H1 (cell line): ENCODE results near the gene CDCA5. TPM values are rescaled to one million over a fixed set of nuclear protein-coding genes. Genes with fewer than 3 reads are reported as not detected.
A peak's percentile ranks its signal among the peaks of the same experiment; 100 is the strongest.

Experiments used
- JUN ChIP-seq: IDR thresholded peaks from 2 replicates; pipeline ENCODE4 v1.6.1; 2011; ENCODE audit warnings: low read depth, mild to moderate bottlenecking, improper control_type of control experiment, low read length
- KDM5A ChIP-seq: fragments of 200-600 bp; IDR thresholded peaks from 2 replicates; pipeline ENCODE4 v1.7.1; 2012; ENCODE audit warnings: mild to moderate bottlenecking, low read length, inconsistent platforms, mixed read lengths
- NANOG ChIP-seq: IDR thresholded peaks from 2 replicates; pipeline ENCODE4 v1.6.1; 2011; ENCODE audit warnings: low read length, low read depth, mild to moderate bottlenecking, inconsistent platforms; ENCODE audit not compliant: insufficient read depth, poor library complexity, severe bottlenecking
- POLR2A ChIP-seq, 2 experiments: IDR thresholded peaks; 1 replicate in 1 of 2; 2 replicates in 1 of 2; pipeline ENCODE4 v1.6.1; 2011; ENCODE audit warnings: low read depth in 2 of 2, low read length in 2 of 2, mild to moderate bottlenecking in 2 of 2; ENCODE audit errors: control extremely low read depth in 1 of 2
- polyA plus RNA-seq, 7 experiments: library from polyadenylated mRNA; depleted of rRNA in 3 of 7; stranded (reverse) in 5 of 7; unstranded in 2 of 7; fragments of >200 nt in 5 of 7; fragments of 200-250 nt in 2 of 7; gene quantifications; 1 replicate in 5 of 7; 2 replicates in 1 of 7; 4 replicates in 1 of 7; pipeline versions ENCODE4 v1.2.1 to v1.2.3, GENCODE V29; 2011 to 2013; ENCODE audit warnings: missing spikeins in 2 of 7, mixed read lengths in 2 of 7
- total RNA-seq: library from RNA; stranded (reverse); fragmentation: NEBNext Ultra II Directional; extraction: Animal tissue kit (Norgen Biotek cat#: 25700); gene quantifications from 2 replicates; pipeline ENCODE4 v1.2.1, GENCODE V29; 2021
- TF ChIP-seq, protein P1 (sequence below): fragments of 300-600 bp; sonication (generic); IDR thresholded peaks from 2 replicates; pipeline ENCODE4 v1.7.1; 2012; ENCODE audit warnings: low read length, moderate library complexity, mild to moderate bottlenecking, inconsistent platforms; ENCODE audit not compliant: insufficient replicate concordance
- TF ChIP-seq, protein P2 (sequence below), 3 experiments: IDR thresholded peaks; 1 replicate in 2 of 3; 2 replicates in 1 of 3; pipeline versions ENCODE4 v1.5.1 to v1.6.1; 2011; ENCODE audit warnings: low read length in 3 of 3, mild to moderate bottlenecking in 3 of 3, inconsistent platforms in 2 of 3, low read depth in 1 of 3, moderate library complexity in 1 of 3; ENCODE audit not compliant: insufficient read depth in 1 of 3; ENCODE audit errors: control extremely low read depth in 1 of 3

The CDCA5 gene
- total and polyA plus RNA-seq, 2 of the 8 experiments (the other 6 are each of a cell fraction or from before 2014, with no cell fraction given) = 39.2 to 87.0 TPM

DNA sequence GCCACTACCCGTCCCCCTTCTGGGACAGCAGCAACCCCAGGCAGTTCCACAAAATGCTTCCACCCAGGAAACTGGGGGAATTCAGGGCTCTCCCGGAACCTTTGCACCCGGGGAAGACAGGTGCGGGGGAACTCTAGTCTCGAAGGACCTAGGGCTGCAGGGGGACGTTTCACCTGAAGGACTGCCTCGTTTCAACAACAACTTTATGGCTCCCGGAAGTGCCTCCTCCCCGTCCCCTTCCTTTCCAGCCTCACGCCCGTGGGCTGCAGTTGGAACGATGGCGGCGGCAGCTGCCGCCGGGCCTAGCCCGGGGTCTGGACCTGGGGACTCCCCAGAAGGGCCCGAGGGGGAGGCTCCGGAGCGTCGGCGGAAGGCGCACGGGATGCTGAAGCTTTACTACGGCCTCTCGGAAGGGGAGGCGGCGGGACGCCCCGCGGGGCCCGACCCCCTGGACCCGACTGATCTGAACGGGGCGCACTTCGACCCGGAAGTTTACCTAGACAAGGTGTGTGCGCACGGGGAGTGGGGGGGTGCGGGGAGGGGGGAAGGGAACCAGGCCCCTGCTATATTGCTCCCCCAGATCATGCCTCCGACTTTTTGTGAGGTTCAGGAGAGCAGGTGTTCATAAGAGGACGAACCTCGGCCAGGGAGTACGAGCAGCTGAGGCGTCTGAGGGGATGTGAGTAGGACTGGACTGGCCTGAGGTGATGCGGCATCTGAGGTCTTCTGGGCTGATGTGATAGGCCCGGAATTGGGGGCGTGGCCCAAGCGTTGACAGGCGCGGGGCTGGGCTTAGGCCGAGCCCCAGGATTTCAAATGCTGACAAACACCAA lies 12.3 kb upstream of the CDCA5 start, which contains the start of gene VPS51 (continued):
- TF ChIP-seq, protein P1, sequence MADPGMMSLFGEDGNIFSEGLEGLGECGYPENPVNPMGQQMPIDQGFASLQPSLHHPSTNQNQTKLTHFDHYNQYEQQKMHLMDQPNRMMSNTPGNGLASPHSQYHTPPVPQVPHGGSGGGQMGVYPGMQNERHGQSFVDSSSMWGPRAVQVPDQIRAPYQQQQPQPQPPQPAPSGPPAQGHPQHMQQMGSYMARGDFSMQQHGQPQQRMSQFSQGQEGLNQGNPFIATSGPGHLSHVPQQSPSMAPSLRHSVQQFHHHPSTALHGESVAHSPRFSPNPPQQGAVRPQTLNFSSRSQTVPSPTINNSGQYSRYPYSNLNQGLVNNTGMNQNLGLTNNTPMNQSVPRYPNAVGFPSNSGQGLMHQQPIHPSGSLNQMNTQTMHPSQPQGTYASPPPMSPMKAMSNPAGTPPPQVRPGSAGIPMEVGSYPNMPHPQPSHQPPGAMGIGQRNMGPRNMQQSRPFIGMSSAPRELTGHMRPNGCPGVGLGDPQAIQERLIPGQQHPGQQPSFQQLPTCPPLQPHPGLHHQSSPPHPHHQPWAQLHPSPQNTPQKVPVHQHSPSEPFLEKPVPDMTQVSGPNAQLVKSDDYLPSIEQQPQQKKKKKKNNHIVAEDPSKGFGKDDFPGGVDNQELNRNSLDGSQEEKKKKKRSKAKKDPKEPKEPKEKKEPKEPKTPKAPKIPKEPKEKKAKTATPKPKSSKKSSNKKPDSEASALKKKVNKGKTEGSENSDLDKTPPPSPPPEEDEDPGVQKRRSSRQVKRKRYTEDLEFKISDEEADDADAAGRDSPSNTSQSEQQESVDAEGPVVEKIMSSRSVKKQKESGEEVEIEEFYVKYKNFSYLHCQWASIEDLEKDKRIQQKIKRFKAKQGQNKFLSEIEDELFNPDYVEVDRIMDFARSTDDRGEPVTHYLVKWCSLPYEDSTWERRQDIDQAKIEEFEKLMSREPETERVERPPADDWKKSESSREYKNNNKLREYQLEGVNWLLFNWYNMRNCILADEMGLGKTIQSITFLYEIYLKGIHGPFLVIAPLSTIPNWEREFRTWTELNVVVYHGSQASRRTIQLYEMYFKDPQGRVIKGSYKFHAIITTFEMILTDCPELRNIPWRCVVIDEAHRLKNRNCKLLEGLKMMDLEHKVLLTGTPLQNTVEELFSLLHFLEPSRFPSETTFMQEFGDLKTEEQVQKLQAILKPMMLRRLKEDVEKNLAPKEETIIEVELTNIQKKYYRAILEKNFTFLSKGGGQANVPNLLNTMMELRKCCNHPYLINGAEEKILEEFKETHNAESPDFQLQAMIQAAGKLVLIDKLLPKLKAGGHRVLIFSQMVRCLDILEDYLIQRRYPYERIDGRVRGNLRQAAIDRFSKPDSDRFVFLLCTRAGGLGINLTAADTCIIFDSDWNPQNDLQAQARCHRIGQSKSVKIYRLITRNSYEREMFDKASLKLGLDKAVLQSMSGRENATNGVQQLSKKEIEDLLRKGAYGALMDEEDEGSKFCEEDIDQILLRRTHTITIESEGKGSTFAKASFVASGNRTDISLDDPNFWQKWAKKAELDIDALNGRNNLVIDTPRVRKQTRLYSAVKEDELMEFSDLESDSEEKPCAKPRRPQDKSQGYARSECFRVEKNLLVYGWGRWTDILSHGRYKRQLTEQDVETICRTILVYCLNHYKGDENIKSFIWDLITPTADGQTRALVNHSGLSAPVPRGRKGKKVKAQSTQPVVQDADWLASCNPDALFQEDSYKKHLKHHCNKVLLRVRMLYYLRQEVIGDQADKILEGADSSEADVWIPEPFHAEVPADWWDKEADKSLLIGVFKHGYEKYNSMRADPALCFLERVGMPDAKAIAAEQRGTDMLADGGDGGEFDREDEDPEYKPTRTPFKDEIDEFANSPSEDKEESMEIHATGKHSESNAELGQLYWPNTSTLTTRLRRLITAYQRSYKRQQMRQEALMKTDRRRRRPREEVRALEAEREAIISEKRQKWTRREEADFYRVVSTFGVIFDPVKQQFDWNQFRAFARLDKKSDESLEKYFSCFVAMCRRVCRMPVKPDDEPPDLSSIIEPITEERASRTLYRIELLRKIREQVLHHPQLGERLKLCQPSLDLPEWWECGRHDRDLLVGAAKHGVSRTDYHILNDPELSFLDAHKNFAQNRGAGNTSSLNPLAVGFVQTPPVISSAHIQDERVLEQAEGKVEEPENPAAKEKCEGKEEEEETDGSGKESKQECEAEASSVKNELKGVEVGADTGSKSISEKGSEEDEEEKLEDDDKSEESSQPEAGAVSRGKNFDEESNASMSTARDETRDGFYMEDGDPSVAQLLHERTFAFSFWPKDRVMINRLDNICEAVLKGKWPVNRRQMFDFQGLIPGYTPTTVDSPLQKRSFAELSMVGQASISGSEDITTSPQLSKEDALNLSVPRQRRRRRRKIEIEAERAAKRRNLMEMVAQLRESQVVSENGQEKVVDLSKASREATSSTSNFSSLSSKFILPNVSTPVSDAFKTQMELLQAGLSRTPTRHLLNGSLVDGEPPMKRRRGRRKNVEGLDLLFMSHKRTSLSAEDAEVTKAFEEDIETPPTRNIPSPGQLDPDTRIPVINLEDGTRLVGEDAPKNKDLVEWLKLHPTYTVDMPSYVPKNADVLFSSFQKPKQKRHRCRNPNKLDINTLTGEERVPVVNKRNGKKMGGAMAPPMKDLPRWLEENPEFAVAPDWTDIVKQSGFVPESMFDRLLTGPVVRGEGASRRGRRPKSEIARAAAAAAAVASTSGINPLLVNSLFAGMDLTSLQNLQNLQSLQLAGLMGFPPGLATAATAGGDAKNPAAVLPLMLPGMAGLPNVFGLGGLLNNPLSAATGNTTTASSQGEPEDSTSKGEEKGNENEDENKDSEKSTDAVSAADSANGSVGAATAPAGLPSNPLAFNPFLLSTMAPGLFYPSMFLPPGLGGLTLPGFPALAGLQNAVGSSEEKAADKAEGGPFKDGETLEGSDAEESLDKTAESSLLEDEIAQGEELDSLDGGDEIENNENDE = no peak
- TF ChIP-seq NANOG (no peak), JUN (peak; percentile 58; the same call in 1 of the 2 replicates), POLR2A (IDR thresholded peaks at IDR 0.05; ENCODE audit: control extremely low read depth in 1 of 2, low read depth in 2 of 2, low read length in 2 of 2) (peak; percentile 75 to 86), KDM5A (peak; percentile 89)
- TF ChIP-seq, protein P2, sequence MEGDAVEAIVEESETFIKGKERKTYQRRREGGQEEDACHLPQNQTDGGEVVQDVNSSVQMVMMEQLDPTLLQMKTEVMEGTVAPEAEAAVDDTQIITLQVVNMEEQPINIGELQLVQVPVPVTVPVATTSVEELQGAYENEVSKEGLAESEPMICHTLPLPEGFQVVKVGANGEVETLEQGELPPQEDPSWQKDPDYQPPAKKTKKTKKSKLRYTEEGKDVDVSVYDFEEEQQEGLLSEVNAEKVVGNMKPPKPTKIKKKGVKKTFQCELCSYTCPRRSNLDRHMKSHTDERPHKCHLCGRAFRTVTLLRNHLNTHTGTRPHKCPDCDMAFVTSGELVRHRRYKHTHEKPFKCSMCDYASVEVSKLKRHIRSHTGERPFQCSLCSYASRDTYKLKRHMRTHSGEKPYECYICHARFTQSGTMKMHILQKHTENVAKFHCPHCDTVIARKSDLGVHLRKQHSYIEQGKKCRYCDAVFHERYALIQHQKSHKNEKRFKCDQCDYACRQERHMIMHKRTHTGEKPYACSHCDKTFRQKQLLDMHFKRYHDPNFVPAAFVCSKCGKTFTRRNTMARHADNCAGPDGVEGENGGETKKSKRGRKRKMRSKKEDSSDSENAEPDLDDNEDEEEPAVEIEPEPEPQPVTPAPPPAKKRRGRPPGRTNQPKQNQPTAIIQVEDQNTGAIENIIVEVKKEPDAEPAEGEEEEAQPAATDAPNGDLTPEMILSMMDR (IDR thresholded peaks at IDR 0.05; ENCODE audit: control extremely low read depth in 1 of 3, insufficient read depth in 1 of 3, low read depth in 1 of 3, low read length in 3 of 3) = no peak
